HL-60 (cell line): ENCODE measurements around the gene DEFB124.

ENCODE experiments used
- GABPA ChIP-seq: IDR thresholded peaks from 2 replicates; pipeline ENCODE4 v1.6.1; 2012; ENCODE audit warnings: low read depth
- POLR2AphosphoS5 ChIP-seq: IDR thresholded peaks from 2 replicates; pipeline ENCODE4 v1.6.1; 2012; ENCODE audit warnings: low read depth
- SPI1 ChIP-seq: IDR thresholded peaks from 2 replicates; pipeline ENCODE4 v1.6.1; 2012; ENCODE audit warnings: low read depth, mild to moderate bottlenecking, borderline replicate concordance
- TF ChIP-seq, protein P1 (sequence below): IDR thresholded peaks from one replicate; pipeline ENCODE4 v1.5.1; 2011; ENCODE audit warnings: low read length, control low read depth, inconsistent platforms; ENCODE audit not compliant: insufficient read depth
- TF ChIP-seq, protein P2 (sequence below): IDR thresholded peaks from 2 replicates; pipeline ENCODE4 v1.6.1; 2012; ENCODE audit warnings: low read depth; ENCODE audit not compliant: insufficient replicate concordance

DNA sequence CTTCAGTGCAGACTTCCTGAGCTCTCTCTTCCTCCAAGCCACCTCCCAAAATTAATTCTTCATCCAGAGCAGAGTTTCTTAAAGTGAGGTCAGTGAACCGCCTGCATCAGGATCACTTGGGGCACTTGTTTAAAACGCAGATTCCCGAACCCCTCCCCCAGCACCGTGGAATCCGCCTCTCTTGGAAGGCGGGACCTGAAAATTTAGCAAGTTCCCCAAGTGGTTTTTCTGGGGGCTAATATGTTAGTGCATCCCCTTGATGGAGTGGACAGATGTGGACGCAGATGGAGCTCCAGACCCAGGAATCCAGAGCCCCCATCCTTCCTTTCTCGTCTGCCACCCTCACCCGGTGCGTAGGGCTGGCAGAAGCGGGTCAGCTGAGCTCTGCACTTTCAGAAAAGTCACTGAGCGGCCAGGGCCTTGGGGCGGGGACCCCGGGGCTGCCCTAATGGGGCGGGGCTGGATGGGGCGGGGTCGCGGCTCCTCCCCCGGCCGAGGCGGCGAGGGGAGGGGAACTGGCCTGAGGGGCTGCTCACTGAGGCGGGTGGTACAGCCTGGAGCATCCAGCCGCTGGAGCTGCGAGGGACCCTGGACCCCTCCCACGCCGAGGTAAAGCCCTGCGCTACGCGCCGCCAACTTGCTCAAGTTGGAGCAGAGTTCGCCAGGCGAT lies at the start of gene DEFB124, which contains the start of gene REM1:
- TF ChIP-seq, protein P1, sequence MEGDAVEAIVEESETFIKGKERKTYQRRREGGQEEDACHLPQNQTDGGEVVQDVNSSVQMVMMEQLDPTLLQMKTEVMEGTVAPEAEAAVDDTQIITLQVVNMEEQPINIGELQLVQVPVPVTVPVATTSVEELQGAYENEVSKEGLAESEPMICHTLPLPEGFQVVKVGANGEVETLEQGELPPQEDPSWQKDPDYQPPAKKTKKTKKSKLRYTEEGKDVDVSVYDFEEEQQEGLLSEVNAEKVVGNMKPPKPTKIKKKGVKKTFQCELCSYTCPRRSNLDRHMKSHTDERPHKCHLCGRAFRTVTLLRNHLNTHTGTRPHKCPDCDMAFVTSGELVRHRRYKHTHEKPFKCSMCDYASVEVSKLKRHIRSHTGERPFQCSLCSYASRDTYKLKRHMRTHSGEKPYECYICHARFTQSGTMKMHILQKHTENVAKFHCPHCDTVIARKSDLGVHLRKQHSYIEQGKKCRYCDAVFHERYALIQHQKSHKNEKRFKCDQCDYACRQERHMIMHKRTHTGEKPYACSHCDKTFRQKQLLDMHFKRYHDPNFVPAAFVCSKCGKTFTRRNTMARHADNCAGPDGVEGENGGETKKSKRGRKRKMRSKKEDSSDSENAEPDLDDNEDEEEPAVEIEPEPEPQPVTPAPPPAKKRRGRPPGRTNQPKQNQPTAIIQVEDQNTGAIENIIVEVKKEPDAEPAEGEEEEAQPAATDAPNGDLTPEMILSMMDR: no peak
- TF ChIP-seq POLR2AphosphoS5 (no peak), GABPA (no peak), SPI1 (no peak)
- TF ChIP-seq, protein P2, sequence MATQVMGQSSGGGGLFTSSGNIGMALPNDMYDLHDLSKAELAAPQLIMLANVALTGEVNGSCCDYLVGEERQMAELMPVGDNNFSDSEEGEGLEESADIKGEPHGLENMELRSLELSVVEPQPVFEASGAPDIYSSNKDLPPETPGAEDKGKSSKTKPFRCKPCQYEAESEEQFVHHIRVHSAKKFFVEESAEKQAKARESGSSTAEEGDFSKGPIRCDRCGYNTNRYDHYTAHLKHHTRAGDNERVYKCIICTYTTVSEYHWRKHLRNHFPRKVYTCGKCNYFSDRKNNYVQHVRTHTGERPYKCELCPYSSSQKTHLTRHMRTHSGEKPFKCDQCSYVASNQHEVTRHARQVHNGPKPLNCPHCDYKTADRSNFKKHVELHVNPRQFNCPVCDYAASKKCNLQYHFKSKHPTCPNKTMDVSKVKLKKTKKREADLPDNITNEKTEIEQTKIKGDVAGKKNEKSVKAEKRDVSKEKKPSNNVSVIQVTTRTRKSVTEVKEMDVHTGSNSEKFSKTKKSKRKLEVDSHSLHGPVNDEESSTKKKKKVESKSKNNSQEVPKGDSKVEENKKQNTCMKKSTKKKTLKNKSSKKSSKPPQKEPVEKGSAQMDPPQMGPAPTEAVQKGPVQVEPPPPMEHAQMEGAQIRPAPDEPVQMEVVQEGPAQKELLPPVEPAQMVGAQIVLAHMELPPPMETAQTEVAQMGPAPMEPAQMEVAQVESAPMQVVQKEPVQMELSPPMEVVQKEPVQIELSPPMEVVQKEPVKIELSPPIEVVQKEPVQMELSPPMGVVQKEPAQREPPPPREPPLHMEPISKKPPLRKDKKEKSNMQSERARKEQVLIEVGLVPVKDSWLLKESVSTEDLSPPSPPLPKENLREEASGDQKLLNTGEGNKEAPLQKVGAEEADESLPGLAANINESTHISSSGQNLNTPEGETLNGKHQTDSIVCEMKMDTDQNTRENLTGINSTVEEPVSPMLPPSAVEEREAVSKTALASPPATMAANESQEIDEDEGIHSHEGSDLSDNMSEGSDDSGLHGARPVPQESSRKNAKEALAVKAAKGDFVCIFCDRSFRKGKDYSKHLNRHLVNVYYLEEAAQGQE: no peak
